K562 (cell line): ENCODE results near the gene THAP8. TPM values are rescaled to one million over a fixed set of nuclear protein-coding genes. Genes with fewer than 3 reads are reported as not detected.

Source experiments
- ATAC-seq: fragments of 200-7000 bp; cut with Tn5 transposase; 3 replicates; pipeline ENCODE4 v1.9.1; 2020; ENCODE audit warnings: moderate library complexity
- BruUV-seq: library from RNA; stranded (reverse); fragments of 400-500 nt; replicated peaks from 2 replicates; lab custom pipeline; 2021; lab: Mats Ljungman, UMichigan
- CTCF ChIA-PET: fragments of 300-600 bp; formaldehyde crosslinking; extraction: SDS; loops from one replicate; lab custom pipeline; 2021; ENCODE audit warnings: low intra/inter-chr PET ratio; lab: Yijun Ruan, JAX
- POLR2A ChIA-PET: fragments of 300-600, 350-650 bp; sonication (Branson Sonifier 250); formaldehyde crosslinking; extraction: SDS; loops from one replicate; lab custom pipeline; 2021; ENCODE audit warnings: antibody characterized with exemption, inconsistent platforms; lab: Yijun Ruan, JAX
- DNase-seq, 4 experiments: peaks; one replicate each; pipeline versions ENCODE4 v3.0.0 to v3.0.0-alpha.2; 2011 to 2018; ENCODE audit warnings: low spot score in 3 of 4, mixed read lengths in 3 of 4; ENCODE audit errors: extremely low read depth in 1 of 4
- FAIRE-seq: peaks from 2 replicates; lab custom pipeline; 2011; peaks lifted over from hg19 to GRCh38; lab: Jason Lieb, UNC
- H2AFZ ChIP-seq: 2 replicates; pipeline ENCODE4 v1.6.0; 2011; ENCODE audit warnings: low read depth, low read length, control low read depth, inconsistent platforms
- H3K27ac ChIP-seq: fragments of 200-600 bp; 3 replicates; pipeline ENCODE4 v1.8.0; 2011; ENCODE audit warnings: low read depth, mild to moderate bottlenecking, control low read depth, inconsistent platforms, low read length, moderate library complexity, mixed read lengths; ENCODE audit errors: extremely low read depth
- H3K27me3 ChIP-seq, 2 experiments: fragments of 300-600 bp in 1 of 2; 2 replicates in 1 of 2; 3 replicates in 1 of 2; pipeline versions ENCODE4 v1.6.0 to v1.8.0; 2011; ENCODE audit warnings: inconsistent platforms in 2 of 2, low read length in 2 of 2, mild to moderate bottlenecking in 1 of 2, mixed read lengths in 1 of 2, moderate library complexity in 1 of 2; ENCODE audit not compliant: control insufficient read depth in 2 of 2, insufficient read depth in 2 of 2
- H3K36me3 ChIP-seq: fragments of 300-600 bp; 3 replicates; pipeline ENCODE4 v1.8.0; 2011; ENCODE audit warnings: mild to moderate bottlenecking, low read length, inconsistent platforms; ENCODE audit not compliant: control insufficient read depth, insufficient read depth
- H3K4me1 ChIP-seq, 2 experiments: fragments of 200-600 bp in 1 of 2; replicated peaks in 1 of 2; 2 replicates in 1 of 2; 3 replicates in 1 of 2; pipeline versions ENCODE4 v1.5.1 to v1.8.0; 2011; ENCODE audit warnings: inconsistent platforms in 2 of 2, low read length in 2 of 2, mild to moderate bottlenecking in 1 of 2, mixed read lengths in 1 of 2, moderate library complexity in 1 of 2; ENCODE audit not compliant: control insufficient read depth in 2 of 2, insufficient read depth in 2 of 2
- H3K4me2 ChIP-seq: 2 replicates; pipeline ENCODE4 v1.6.1; 2011; ENCODE audit warnings: low read length, control low read depth, inconsistent platforms, mixed read lengths; ENCODE audit not compliant: insufficient read depth
- H3K4me3 ChIP-seq: fragments of 200-600 bp; sonication (generic), shearing (Covaris generic); 2 replicates; pipeline ENCODE4 v1.5.1; 2016; ENCODE audit warnings: control low read depth, inconsistent platforms
- H3K79me2 ChIP-seq: fragments of 200-600 bp; 3 replicates; pipeline ENCODE4 v1.8.0; 2011; ENCODE audit warnings: low read length, inconsistent platforms; ENCODE audit not compliant: control insufficient read depth, insufficient read depth
- H3K9ac ChIP-seq, 2 experiments: 2 replicates each; pipeline versions ENCODE4 v1.6.0 to v1.6.1; 2011; ENCODE audit warnings: low read depth in 2 of 2, low read length in 2 of 2, control low read depth in 1 of 2, inconsistent platforms in 1 of 2, mild to moderate bottlenecking in 1 of 2, mixed read lengths in 1 of 2; ENCODE audit not compliant: insufficient read depth in 1 of 2
- H3K9me1 ChIP-seq: one replicate; pipeline ENCODE4 v1.6.0; 2011; ENCODE audit warnings: inconsistent platforms, mild to moderate bottlenecking, low read length, moderate library complexity; ENCODE audit not compliant: control insufficient read depth, insufficient read depth
- H3K9me3 ChIP-seq: replicated peaks from 2 replicates; pipeline ENCODE4 v1.5.1; 2011; ENCODE audit warnings: low read depth, low read length, inconsistent platforms; ENCODE audit not compliant: control insufficient read depth, insufficient read depth
- H4K20me1 ChIP-seq: replicated peaks from 2 replicates; pipeline ENCODE4 v1.6.1; 2011; ENCODE audit warnings: low read length, inconsistent platforms, mixed read lengths; ENCODE audit not compliant: control insufficient read depth, insufficient read depth
- SRSF7 ChIP-seq: fragments of 200-400 bp; formaldehyde crosslinking; optimal IDR thresholded peaks from 2 replicates; pipeline ENCODE3; 2017; ENCODE audit warnings: mild to moderate bottlenecking, low read depth, low read length
- WGBS: fragments of 100-300 bp; shearing (Covaris generic); methylation state at CpG from one replicate; pipeline ENCODE4 v1.1.6; 2016; ENCODE audit warnings: low coverage, mixed read lengths; ENCODE audit not compliant: insufficient coverage; ENCODE audit errors: missing lambda C conversion rate; 5-methylcytosine and 5-hydroxymethylcytosine counted together
- in situ Hi-C: fragments of 300-500 bp; cut with MboI; formaldehyde crosslinking; loops from 4 replicates; pipeline ENCODE4 v1.15.0; 2018; ENCODE audit warnings: inconsistent platforms, mixed read lengths
- intact Hi-C: fragments of 100-400 bp; cut with micrococcal nuclease; formaldehyde crosslinking; loops from 2 replicates; pipeline ENCODE4 v1.14.2; 2022
- polyA plus RNA-seq, 8 experiments: library from polyadenylated mRNA; depleted of rRNA in 4 of 8; stranded (reverse) in 5 of 8; unstranded in 3 of 8; fragments of >200 nt; fragmentation: Nextera tagmentation in 2 of 8; fragmentation: Illumina TruSeq in 1 of 8; extraction: Ambion mirVana in 2 of 8; extraction: Trizol in 1 of 8; gene quantifications; 2 replicates each; pipeline versions ENCODE4 v1.2.1 to v1.2.3, GENCODE V29; 2011 to 2014; ENCODE audit warnings: inconsistent platforms in 1 of 8, missing spikeins in 1 of 8
- total RNA-seq, 7 experiments: library from RNA; depleted of rRNA in 6 of 7; stranded (reverse); fragments of >200 nt in 6 of 7; fragmentation: Illumina TruSeq in 2 of 7; extraction: Trizol in 2 of 7; gene quantifications; 2 replicates each; pipeline versions ENCODE4 v1.2.1 to v1.2.3, GENCODE V29; 2011 to 2021; ENCODE audit warnings: low replicate concordance in 1 of 7
- TF ChIP-seq, protein P1 (sequence below): sonication (generic); formaldehyde crosslinking; IDR thresholded peaks from 2 replicates; pipeline ENCODE4 v1.4.0; 2020; ENCODE audit warnings: mild to moderate bottlenecking, missing genetic modification reagents
- TF ChIP-seq, protein P2 (sequence below): fragments of 450-650 bp; IDR thresholded peaks from 2 replicates; pipeline ENCODE4 v1.6.1; 2016; ENCODE audit warnings: low read depth

THAP8 gene
- total and polyA plus RNA-seq, 9 of the 15 experiments (the other 6 are each of a cell fraction or from before 2014, with no cell fraction given): 0.11 to 2.0 (median 0.94) TPM

DNA sequence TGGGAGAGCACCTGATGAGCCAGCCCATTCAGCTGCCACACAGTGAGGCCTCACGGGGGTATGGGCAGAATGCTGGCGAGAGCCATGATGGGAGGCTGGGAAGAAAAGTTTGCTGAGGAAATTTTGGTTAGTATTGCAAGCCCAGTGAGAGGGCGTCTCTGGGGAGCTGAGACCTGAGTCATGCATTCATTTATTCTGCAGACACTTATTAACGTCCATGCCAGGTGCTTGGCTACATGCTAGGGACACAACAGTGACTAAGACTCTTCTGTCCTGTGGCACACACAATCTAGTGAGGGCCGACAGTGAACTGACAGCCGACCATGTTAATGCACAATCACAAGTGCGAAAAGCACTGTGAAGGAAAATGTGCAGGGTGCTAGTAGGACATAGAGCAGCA is 27.8 kb upstream of the THAP8 start:
- H3K9me3 ChIP-seq: no peaks in the 10 kb centered on the region
- H3K4me1 ChIP-seq: no peaks in the 10 kb centered on the region
- FAIRE-seq (no peak), DNase-seq (no peak), ATAC-seq (no peak)
- no peak overlapping the region for H2AFZ ChIP-seq
- H3K27ac ChIP-seq: no peak overlapping the region
- H3K79me2 ChIP-seq: no peaks in the 10 kb centered on the region
- peaks cover 87% of the 10 kb centered on the region for H3K36me3 ChIP-seq
- H3K9ac ChIP-seq: no peak overlapping the region
- no peaks in the 10 kb centered on the region for H3K9me1 ChIP-seq
- no peak overlapping the region for H3K4me2 ChIP-seq
- no peaks in the 10 kb centered on the region; the same call in 1 of the 2 replicates for H4K20me1 ChIP-seq
- in situ Hi-C loops (no loop called here), intact Hi-C loops (no loop called here)
- 93% methylated on average over 7 of the region's 7 CpGs for WGBS
- no peaks in the 10 kb centered on the region for H3K27me3 ChIP-seq
- no peak overlapping the region for H3K4me3 ChIP-seq
- no TSS peak for BruUV-seq
- POLR2A ChIA-PET: interaction anchor here (0.7 to 1.6 kb wide), 3 partner anchors 9 to 111 kb away, joined by 3 read pairs; no protein-coding TSS in a partner anchor
- CTCF ChIA-PET: no interaction called here
- TF ChIP-seq SRSF7: no peak
- TF ChIP-seq, protein P1, sequence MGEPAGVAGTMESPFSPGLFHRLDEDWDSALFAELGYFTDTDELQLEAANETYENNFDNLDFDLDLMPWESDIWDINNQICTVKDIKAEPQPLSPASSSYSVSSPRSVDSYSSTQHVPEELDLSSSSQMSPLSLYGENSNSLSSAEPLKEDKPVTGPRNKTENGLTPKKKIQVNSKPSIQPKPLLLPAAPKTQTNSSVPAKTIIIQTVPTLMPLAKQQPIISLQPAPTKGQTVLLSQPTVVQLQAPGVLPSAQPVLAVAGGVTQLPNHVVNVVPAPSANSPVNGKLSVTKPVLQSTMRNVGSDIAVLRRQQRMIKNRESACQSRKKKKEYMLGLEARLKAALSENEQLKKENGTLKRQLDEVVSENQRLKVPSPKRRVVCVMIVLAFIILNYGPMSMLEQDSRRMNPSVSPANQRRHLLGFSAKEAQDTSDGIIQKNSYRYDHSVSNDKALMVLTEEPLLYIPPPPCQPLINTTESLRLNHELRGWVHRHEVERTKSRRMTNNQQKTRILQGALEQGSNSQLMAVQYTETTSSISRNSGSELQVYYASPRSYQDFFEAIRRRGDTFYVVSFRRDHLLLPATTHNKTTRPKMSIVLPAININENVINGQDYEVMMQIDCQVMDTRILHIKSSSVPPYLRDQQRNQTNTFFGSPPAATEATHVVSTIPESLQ (CRISPR knock-in tag): no peak
- TF ChIP-seq, protein P2, sequence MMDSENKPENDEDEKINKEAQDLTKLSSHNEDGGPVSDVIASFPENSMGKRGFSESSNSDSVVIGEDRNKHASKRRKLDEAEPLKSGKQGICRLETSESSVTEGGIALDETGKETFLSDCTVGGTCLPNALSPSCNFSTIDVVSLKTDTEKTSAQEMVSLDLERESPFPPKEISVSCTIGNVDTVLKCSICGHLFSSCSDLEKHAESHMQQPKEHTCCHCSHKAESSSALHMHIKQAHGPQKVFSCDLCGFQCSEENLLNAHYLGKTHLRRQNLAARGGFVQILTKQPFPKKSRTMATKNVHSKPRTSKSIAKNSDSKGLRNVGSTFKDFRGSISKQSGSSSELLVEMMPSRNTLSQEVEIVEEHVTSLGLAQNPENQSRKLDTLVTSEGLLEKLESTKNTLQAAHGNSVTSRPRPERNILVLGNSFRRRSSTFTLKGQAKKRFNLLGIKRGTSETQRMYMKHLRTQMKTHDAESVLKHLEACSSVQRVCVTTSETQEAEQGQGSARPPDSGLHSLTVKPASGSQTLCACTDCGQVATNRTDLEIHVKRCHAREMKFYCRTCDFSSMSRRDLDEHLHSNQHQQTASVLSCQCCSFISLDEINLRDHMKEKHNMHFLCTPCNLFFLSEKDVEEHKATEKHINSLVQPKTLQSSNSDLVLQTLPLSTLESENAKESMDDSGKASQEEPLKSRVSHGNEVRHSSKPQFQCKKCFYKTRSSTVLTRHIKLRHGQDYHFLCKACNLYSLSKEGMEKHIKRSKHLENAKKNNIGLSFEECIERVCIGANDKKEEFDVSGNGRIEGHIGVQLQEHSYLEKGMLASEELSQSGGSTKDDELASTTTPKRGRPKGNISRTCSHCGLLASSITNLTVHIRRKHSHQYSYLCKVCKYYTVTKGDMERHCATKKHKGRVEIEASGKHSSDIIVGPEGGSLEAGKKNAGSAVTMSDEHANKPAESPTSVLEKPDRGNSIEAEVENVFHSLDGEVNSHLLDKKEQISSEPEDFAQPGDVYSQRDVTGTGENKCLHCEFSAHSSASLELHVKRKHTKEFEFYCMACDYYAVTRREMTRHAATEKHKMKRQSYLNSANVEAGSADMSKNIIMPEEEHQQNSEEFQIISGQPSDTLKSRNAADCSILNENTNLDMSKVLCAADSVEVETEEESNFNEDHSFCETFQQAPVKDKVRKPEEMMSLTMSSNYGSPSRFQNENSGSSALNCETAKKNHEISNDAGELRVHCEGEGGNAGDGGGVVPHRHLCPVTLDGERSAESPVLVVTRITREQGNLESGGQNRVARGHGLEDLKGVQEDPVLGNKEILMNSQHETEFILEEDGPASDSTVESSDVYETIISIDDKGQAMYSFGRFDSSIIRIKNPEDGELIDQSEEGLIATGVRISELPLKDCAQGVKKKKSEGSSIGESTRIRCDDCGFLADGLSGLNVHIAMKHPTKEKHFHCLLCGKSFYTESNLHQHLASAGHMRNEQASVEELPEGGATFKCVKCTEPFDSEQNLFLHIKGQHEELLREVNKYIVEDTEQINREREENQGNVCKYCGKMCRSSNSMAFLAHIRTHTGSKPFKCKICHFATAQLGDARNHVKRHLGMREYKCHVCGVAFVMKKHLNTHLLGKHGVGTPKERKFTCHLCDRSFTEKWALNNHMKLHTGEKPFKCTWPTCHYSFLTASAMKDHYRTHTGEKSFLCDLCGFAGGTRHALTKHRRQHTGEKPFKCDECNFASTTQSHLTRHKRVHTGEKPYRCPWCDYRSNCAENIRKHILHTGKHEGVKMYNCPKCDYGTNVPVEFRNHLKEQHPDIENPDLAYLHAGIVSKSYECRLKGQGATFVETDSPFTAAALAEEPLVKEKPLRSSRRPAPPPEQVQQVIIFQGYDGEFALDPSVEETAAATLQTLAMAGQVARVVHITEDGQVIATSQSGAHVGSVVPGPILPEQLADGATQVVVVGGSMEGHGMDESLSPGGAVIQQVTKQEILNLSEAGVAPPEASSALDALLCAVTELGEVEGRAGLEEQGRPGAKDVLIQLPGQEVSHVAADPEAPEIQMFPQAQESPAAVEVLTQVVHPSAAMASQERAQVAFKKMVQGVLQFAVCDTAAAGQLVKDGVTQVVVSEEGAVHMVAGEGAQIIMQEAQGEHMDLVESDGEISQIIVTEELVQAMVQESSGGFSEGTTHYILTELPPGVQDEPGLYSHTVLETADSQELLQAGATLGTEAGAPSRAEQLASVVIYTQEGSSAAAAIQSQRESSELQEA: no peak
